ENCODE data around the gene BRPF3.

The BRPF3 gene

GRCh38 chr6:36229223-36229622 is 32.7 kb downstream of the BRPF3 start:
- no peak for DNase-seq (ENCODE audit: low read depth)

GRCh38 chr6:36230371-36230770 is 33.8 kb downstream of the BRPF3 start:
- no peak for DNase-seq (ENCODE audit: low read depth)

GRCh38 chr6:36232172-36232571 is 35.6 kb downstream of the BRPF3 start:
- DNase-seq (ENCODE audit: low read depth) = no peak

GRCh38 chr6:36235309-36235708 is 38.8 kb downstream of the BRPF3 start:
- DNase-seq (ENCODE audit: low read depth) = no peak

GRCh38 chr6:36235862-36236261 is 39.3 kb downstream of the BRPF3 start:
- DNase-seq (ENCODE audit: low read depth) = no peak

GRCh38 chr6:36239774-36240173 is 43.2 kb downstream of the BRPF3 start:
- no peak for DNase-seq (ENCODE audit: low read depth)

- DNase-seq (ENCODE audit: low read depth) = no peak
Measured at GRCh38 chr6:36241728-36242127, 45.2 kb downstream of the BRPF3 start.

- DNase-seq (ENCODE audit: low read depth) = no peak
Measured at GRCh38 chr6:36242161-36242560, 45.6 kb downstream of the BRPF3 start.

- no peak for DNase-seq (ENCODE audit: low read depth)
Measured at GRCh38 chr6:36242626-36243025, 46.1 kb downstream of the BRPF3 start.

GRCh38 chr6:36243562-36244212 is 47.1 kb downstream of the BRPF3 start:
- no peak for DNase-seq (ENCODE audit: low read depth)

GRCh38 chr6:36244641-36245280 is 48.2 kb downstream of the BRPF3 start:
- DNase-seq (ENCODE audit: low read depth) = no peak

GRCh38 chr6:36245572-36246061 is 49.1 kb downstream of the BRPF3 start:
- DNase-seq (ENCODE audit: low read depth) = no peak

GRCh38 chr6:36246506-36247268 is 50.1 kb downstream of the BRPF3 start:
- DNase-seq (ENCODE audit: low read depth) = no peak

- no peak for DNase-seq (ENCODE audit: low read depth)
Measured at GRCh38 chr6:36247693-36248092, 51.1 kb downstream of the BRPF3 start.

- no peak for DNase-seq (ENCODE audit: low read depth)
Measured at GRCh38 chr6:36248980-36249379, 52.4 kb downstream of the BRPF3 start.

GRCh38 chr6:36249536-36249935 is 53.0 kb downstream of the BRPF3 start:
- no peak for DNase-seq (ENCODE audit: low read depth)

- no peak for DNase-seq (ENCODE audit: low read depth)
Measured at GRCh38 chr6:36252005-36252404, 55.5 kb downstream of the BRPF3 start.

GRCh38 chr6:36263390-36264000 is 67.0 kb downstream of the BRPF3 start:
- no peak for DNase-seq (ENCODE audit: low read depth)

GRCh38 chr6:36265744-36266143 is 69.2 kb downstream of the BRPF3 start:
- DNase-seq (ENCODE audit: low read depth) = no peak

- DNase-seq (ENCODE audit: low read depth) = no peak
Measured at GRCh38 chr6:36266913-36267644, 70.5 kb downstream of the BRPF3 start.

GRCh38 chr6:36267731-36268477 is 71.4 kb downstream of the BRPF3 start:
- no peak for DNase-seq (ENCODE audit: low read depth)
